Hematopoietic multipotent progenitor cell treated with erythropoietin and hydrocortisone succinate and interleukin-3 and kit ligand, for 17 days (in vitro differentiated cells): Measurements from ENCODE around the gene KRTCAP3.

Source experiments
- DNase-seq: peaks from one replicate; pipeline ENCODE4 v3.0.0-alpha.2; 2015; ENCODE audit warnings: low spot score

KRTCAP3 gene

DNA sequence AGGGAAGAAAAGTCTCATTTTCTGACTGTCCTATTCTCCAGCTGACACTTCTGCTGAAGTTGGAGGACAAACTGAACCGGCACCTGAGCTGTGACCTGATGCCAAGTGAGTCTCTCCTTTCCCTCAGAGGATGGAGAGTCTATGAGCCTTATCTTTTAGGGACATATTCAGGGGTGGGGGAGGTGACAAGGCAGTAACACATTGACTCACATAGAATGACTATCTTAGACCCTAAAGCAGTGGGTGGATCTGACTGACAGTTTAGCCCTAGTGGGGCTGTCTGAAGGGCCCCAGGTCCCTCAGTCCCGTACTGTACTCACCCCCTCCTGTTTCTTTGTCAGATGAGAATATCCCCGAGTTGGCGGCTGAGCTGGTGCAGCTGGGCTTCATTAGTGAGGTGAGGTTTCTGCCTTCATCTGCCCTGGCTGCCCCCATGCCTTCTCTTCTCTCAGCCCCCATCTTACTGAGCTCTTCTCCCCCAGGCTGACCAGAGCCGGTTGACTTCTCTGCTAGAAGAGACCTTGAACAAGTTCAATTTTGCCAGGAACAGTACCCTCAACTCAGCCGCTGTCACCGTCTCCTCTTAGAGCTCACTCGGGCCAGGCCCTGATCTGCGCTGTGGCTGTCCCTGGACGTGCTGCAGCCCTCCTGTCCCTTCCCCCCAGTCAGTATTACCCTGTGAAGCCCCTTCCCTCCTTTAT, 805 bp upstream of the KRTCAP3 start:
- peak; percentile 79 for DNase-seq

DNA sequence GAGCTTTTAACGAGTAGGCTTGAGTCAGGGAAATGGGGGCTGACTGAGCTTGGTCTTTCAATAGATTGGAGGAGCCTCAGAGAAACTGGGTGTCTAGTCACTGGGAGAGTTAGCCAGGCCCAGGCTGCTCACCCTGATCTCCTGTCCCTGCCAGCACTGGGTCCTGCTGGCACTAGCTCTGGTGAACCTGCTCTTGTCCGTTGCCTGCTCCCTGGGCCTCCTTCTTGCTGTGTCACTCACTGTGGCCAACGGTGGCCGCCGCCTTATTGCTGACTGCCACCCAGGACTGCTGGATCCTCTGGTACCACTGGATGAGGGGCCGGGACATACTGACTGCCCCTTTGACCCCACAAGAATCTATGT, 720 bp downstream of the KRTCAP3 start:
- DNase-seq: peak; percentile 47

DNA sequence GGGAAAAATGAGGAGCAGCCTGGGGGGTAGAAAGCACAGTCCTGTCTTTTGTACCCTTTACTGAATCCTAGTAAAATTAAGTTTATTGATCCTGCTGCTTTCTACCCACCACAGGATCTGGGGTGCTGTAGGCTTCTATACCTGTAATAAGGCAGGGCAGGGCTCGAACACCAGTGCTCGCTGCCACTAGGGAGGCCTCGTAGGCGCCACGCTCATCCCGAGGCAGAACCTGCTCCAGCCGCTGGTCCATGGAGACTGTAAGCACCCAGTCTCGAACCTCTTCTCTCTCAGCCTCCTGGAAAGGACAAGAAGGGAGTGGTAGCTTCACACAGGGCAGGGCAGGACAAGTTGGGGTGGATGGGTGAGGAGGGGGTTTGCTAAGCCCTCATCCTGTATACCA, 3.0 kb downstream of the KRTCAP3 start:
- no peak for DNase-seq

DNA sequence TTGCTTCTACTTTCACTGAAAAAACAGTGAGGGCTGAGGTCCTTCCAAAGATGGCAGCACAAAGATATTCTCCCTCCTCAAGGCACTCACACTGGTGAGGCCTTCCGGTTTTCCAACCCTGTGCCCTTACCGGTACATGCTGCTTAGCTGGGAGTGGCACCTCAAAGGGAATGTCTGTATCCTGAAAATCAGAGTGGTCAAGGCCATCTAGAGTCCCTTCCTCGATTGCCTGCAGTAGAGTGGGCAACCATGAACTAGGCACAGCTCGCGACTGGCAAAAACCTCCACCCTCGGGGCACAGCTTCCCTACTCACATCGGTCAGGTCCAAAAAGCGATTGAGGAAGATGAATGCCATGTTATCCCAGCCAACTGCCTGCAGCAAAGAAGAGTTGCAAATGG, 3.4 kb downstream of the KRTCAP3 start:
- no peak for DNase-seq

DNA sequence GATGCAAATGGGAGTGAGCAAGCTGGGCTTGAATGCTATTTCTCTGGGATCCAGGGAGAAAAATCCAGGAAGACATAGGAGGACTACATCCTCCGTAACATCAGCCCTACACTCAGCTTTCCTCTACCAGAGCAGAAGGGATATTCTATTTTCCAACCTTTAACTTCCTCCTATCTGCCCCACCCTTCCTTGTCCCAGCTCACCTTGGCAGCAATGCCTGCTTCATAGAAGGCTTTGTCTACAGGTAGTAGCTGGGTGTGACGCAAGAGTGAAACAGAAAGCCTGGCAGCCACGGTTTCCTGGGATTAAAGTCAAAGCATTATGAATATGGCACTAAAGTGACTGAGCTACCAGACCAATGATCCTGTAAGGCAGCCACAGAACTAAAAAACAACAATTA, 3.9 kb downstream of the KRTCAP3 start:
- no peak for DNase-seq

DNA sequence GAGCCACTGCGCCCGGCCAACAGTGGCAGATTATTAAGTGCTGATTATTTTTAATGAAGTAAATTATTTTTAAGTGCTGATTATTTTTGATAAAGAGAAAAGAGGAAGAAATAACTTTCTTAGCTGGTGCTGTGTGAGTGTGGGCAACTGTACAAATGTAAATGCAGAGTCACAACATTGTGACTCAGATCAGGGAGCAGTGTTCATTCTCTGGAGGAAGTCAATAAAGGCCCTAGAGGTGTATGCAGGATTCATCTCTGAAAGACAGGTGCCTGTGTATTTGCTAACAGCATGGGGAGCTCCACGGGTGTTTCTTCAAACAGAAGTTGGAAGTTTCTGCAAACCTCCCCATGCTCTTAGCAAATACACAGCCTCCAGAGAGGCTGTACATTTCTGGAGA, 6.2 kb downstream of the KRTCAP3 start:
- DNase-seq: no peak

DNA sequence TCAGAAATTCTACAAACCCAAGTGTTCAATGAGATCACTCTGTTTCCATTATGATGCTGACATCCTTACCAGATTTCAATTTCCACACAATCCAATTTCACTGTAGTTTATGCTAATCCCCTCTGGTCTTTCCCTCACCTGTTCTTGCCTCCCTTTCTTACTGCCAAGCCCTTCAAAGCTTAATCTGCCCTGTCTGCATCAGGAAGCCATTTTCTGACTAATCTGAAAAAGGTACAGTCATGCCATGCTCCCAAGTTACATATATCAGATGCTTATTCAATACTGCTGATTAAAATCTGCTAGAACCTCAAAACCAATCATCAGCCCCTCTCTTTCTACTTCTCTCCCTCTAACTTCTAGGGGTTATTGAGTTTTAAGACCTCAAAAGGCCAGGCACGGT, 8.9 kb downstream of the KRTCAP3 start:
- no peak for DNase-seq

DNA sequence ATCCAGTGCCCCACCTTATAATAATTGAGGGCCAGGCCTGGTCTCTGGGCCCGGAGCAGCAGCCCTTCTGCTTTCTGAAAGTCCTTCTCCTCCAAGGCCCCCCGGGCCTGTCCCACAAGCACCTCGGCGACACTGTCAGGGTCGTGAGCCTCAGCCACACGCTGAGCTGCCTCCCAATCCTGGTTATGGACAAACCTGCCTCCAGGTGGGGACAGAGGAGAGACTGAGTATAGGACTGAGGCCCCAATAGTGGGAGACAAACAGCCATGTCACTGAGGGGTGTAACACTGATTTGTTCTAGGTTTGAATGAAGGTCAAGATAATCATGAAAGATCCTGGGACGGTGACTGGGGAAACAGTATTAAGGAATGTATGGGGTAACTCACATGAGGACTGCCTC, 11.8 kb downstream of the KRTCAP3 start:
- DNase-seq: no peak

DNA sequence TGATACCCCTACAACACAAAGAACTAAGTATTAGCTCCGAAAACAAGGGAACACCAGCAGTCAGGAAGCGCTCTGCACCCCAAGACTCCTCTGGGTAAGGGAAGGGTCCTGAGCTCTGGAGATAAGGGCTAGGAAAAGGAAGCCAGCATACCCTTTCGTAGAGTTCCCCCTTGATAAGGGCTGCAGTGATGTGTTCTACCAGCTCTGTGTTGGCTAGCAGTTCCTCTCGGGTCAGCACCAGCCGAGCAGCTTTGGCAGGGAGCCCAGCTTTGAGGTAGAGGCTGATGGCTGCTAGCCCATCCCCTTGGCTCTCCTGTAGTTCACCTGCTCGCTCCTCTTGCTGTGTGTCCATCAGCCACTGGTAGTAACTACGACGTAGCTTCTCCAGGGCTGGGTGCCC, 18.9 kb downstream of the KRTCAP3 start:
- peak; percentile 31 for DNase-seq

DNA sequence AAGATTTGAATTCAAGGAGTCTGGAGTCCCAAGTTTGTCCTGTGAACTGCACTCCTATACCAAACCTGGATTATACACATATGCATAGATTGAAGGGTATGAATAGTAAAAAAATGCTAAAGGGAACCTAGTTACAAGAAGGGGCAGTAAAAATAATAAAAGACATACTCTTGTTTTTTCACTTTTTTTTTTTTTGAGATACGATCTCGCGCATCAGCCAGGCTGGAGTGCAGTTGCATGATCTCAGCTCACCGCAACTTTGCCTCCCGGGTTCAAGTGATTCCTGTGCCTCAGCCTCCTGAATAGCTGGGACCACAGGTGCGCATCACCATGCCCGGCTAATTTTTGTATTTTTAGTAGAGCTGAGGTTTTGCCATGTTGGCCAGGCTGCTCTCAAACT, 22.3 kb downstream of the KRTCAP3 start:
- DNase-seq: no peak

DNA sequence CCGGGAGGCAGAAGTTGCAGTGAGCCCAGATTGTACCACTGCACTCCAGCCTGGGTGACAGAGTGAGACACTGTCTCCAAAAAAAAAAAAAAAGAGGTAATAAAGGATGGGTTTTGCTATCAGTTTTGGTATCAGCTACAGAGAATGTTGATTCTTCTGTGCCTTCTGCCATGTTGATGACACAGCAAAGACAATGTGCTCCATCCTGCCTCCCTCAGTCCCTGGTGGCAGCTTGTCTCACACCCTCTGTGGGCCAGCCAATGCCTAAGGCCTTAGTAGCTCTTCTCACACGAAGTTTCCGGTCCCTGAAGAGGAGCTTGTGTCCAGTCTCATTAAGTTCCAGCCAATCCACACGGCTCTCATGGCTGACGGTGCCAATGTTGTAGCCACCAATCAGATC, 29.8 kb downstream of the KRTCAP3 start:
- DNase-seq: no peak

DNA sequence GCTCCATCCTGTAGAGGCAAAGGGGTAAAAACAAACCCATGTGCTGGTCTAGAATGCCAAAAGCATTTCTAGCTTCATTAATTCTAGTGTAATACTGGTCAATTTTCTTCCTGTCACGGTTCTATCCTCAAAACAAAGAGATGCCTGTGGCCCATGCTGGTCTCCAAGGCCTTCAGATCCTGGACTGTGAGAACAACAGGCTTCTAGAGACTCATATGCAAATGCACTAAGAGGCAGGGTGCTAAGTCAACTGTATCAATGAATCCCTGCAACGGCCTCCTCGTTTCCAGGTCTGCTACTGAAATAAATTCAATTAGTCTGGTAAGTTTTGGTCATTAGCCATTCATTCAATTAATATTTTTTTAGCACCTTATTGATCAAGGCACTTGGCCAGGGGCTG, 43.3 kb downstream of the KRTCAP3 start:
- DNase-seq: no peak

DNA sequence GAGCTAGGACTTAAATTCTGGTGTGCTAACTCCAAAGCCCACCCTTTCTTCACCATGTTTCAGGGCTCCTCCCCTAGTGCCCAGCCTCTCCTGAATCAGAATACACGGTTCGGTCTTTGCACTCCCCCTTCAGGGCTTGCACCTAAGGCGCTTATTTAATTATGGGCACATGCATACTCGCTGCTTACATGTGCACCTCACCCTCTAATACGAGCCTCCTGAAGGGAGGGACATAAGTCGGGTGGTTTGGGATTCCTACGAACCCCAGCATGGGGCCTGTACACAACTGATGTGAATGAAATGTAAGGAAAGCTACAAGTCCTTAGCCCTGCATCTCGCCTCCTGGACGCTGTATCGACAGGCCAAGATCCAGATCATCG, 46.9 kb downstream of the KRTCAP3 start:
- DNase-seq: no peak

DNA sequence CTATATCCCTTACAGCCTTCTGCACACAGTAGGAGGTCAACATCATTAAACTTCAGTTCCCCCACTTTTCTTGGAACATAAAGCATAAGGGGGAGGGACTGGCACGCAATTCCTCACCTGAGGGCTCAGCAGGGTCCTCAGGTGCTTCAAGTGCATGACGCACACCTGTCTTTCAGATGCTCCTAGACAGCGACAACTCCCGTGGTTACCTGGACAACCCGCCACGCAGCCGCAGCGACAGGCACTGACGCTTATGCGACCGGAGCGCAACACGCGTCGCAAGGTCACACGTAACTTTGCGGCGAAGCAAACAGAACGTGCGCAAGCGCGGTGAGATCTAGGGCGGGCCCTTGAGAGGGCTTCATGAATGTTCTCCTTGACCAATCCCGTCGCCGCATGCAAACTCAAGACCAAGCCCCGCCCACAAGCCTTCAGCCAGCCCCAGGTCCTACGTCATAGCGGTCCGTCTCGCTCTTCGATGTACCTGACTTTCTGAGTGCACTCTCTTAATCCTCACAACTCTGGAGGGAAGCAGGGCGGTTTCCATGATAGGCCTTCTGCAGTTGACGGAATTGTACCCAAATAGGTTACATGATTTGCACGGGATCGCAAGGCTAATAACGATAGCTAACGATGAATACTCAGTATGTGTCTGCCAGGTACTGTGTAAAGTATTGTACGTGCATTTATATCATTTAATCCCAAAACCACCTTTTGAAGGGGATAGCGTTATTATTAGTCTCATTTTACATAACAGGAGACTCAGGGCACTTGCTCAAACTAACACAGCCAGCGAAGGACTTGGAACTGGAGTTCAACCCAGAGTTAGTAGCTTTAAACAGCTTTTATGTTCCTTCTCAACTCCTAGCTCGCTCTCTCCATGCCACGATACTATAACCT, 47.6 kb downstream of the KRTCAP3 start, which contains the start of gene IFT172:
Gene IFT172, minus strand, starts transcription at position 246 of the 900 bp plus-strand sequence. Its CDS starts 90 bp downstream, at position 156.
- peak; percentile 100 for DNase-seq

DNA sequence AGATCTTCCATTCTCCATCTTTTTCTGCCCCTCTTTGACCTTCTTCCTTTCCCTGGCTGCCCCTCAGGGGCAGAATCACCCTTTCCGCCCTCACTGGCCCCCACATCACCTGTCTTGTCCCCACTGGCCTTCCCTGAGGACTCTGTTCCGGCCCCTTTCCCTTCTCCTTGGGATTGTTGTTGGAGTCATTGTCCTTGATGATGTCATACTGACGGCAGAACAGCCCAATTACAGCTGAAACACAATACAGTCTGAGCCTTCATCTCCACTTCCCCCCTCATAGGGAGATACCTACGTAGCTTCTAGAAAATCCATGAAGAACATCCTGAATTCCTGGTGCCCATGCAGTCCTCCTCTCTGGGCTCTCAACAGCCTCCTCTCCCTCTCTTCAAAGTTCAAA, 50.4 kb downstream of the KRTCAP3 start:
- no peak for DNase-seq

DNA sequence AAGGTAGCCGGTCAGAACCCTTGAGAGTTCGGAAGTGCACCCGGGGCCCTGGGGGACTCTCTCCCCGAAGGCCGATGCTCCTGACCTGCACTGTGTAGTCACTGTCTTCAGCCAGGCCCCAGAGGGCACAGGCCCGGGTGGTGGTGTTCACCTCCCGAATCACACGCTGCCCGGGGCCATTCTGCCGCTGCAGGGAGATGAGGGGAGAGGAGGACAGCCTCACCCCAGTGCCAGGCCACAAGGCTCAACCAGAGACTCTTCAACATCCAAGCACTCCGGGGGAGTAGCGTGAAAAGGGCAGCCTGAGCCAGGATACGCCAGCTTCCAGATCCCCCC, 51.7 kb downstream of the KRTCAP3 start:
- no peak for DNase-seq
